ENCODE data around the gene FMNL1.
"Not testable (repeated sequence)": the region's sequence is repeated elsewhere in the genome, so short reads cannot be mapped to it uniquely, and the experiment has no call there.

Gene FMNL1

GRCh38 chr17:45243750-45244149 is 22.1 kb downstream of the FMNL1 start:
- Histone ChIP-seq H3K9ac (no peak overlapping the region), H3K9me3 (no peaks in the 10 kb centered on the region), H3K4me3 (no peak overlapping the region), H3K27ac (no peak overlapping the region), H3K4me2 (no peak overlapping the region), H3K36me3 (peaks cover 78% of the 10 kb centered on the region), H4K20me1 (peaks cover 36% of the 10 kb centered on the region; the same call in 1 of the 2 replicates), H3K27me3 (no peaks in the 10 kb centered on the region), H3K4me1 (peaks cover 25% of the 10 kb centered on the region)
- TF ChIP-seq Cebpa-rat (IDR thresholded peaks at IDR 0.05), result no peak

DNA sequence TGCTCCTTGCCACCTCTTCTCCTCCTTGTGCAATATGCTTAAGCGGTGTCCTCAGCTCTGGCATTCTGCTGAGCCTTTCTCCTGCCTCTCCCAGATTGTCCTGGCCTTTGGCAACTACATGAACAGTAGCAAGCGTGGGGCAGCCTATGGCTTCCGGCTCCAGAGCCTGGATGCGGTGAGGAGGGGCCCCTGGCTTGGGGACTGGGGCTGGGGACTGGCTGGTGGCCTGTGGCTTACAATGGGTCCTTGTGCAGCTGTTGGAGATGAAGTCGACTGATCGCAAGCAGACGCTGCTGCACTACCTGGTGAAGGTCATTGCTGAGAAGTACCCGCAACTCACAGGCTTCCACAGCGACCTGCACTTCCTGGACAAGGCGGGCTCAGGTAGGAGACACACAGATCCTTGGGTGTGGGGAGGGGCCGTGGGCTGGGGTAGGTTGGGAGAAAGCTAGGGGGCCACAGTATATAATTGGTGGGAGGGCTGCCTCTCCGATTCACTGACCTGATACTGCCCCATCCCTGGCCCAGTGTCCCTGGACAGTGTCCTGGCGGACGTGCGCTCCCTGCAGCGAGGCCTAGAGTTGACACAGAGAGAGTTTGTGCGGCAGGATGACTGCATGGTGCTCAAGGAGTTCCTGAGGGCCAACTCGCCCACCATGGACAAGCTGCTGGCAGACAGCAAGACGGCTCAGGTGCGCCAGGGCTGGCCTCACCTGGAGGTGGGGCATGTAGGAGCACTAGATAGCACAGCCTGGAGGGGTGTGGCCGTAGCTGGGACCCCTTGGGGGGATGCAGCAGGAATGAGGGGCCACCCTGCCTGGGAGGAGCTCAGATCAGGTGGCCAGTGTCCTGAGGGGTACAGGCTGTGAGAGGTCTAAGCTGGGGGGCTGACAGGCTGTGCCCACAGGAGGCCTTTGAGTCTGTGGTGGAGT is 23.3 kb downstream of the FMNL1 start:
- H3K4me1 ChIP-seq, result peaks cover 37% of the 10 kb centered on the region
- H3K27ac ChIP-seq, result no peak overlapping the region
- H3K4me3 ChIP-seq, result no peak overlapping the region
- H4K20me1 ChIP-seq, result peaks cover 29% of the 10 kb centered on the region; the same call in 1 of the 2 replicates
- no peak for TF ChIP-seq Cebpa-rat (IDR thresholded peaks at IDR 0.05)
- H3K27me3 ChIP-seq, result no peaks in the 10 kb centered on the region
- H3K4me2 ChIP-seq, result no peak overlapping the region
- no peak overlapping the region for H3K9ac ChIP-seq
- no peaks in the 10 kb centered on the region for H3K9me3 ChIP-seq
- H3K36me3 ChIP-seq, result peaks cover 72% of the 10 kb centered on the region

DNA sequence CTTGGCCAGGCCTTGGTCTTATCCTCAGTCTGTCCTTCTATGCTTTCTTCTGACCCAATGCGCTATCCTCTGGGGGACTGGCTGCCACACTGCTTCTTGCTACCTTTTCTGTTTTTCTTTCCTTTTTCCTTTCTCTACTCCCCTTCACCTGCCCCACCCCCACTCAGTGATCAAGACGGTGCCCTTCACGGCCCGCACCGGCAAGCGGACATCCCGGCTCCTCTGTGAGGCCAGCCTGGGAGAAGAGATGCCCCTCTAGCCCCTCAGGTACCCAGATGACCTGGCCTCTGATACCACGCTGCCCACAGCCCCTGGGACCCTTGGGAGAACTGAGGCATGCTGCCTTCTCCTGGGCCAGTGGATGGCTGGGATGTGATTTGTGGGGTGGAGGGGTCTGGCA is 24.7 kb downstream of the FMNL1 start:
- H3K27me3 ChIP-seq, result no peaks in the 10 kb centered on the region
- peaks cover 72% of the 10 kb centered on the region for H3K36me3 ChIP-seq
- H3K9ac ChIP-seq, result no peak overlapping the region
- H3K4me2 ChIP-seq, result peak overlapping the region; percentile 97
- 0 out of 2 replicates have a peak overlapping the region, but pooled peaks have one; percentile 87 for H3K27ac ChIP-seq
- peaks cover 24% of the 10 kb centered on the region; the same call in 1 of the 2 replicates for H4K20me1 ChIP-seq
- peaks cover 38% of the 10 kb centered on the region for H3K4me1 ChIP-seq
- no peak for TF ChIP-seq Cebpa-rat (IDR thresholded peaks at IDR 0.05)
- H3K9me3 ChIP-seq, result 0 out of 2 replicates have a peak, but pooled peaks cover 6% of the 10 kb centered on the region
- peak overlapping the region; percentile 86; the same call in 1 of the 2 replicates for H3K4me3 ChIP-seq

DNA sequence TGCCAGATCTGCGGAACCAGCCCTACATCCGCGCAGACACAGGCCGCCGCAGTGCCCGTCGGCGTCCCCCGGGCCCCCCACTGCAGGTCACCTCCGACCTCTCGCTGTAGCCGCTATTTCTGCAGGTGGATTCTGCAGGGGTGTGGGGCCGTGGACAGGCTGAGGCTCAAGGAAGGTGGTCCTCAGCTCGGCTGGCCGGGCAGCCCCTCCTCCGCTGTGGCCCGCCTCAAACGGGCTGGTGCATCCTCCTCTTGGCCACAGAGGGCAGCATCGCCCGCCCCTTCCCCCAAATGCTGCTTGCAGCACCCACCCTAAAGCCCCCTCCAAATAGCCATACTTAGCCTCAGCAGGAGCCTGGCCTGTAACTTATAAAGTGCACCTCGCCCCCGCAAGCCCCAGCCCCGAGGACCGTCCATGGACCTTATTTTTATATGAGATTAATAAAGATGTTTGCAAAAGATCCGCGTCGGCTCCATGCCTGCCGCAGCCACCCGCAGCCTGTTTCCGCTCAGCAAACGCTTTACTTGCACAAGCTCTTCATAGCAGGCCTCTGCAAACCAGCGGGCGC is 25.3 kb downstream of the FMNL1 start:
- Histone ChIP-seq H3K4me2 (peak overlapping the region; percentile 97), H3K9me3 (0 out of 2 replicates have a peak, but pooled peaks cover 6% of the 10 kb centered on the region), H3K27ac (peak overlapping the region; percentile 87), H3K36me3 (peaks cover 69% of the 10 kb centered on the region), H3K27me3 (no peaks in the 10 kb centered on the region), H3K4me3 (peak overlapping the region; percentile 86), H3K4me1 (peaks cover 38% of the 10 kb centered on the region), H3K9ac (peak overlapping the region; percentile 86), H4K20me1 (peaks cover 24% of the 10 kb centered on the region; the same call in 1 of the 2 replicates)
- no peak for TF ChIP-seq Cebpa-rat (IDR thresholded peaks at IDR 0.05)

DNA sequence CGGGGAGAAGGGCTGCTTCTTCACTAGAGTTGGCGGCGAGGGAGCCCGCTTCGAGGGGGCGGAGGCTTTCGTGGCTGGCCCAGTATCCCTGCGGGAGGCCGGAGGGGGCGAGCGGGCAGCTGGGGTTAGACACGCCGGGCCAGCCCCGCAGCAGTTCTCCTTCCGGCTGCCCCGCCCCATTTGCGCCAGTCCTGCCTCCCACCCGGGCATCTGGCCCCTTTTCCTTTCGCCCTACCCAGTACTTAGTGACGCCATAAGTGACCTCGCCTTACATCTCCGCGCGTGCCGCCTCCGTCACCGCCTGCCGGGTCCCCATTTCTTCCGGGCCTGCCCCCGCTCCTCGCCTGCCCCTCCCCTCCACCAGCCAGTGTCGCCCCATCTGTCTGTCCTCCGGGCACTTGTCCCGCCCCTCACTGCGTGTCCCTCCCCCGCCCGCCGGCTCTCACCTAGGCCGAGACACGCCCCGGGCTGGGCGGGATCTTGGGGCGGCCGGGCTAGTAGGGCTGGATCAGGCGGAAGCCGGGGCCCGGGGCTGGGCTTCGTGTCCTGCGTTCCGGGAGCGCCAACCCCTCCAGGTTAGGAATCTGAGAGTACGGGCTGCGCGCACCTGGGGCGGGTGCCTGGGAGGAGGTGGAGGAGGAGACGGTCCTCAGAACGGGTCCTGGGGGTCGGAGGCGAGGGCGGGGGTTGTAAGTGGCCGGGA is 25.9 kb downstream of the FMNL1 start:
- Histone ChIP-seq H3K4me1 (peaks cover 38% of the 10 kb centered on the region), H4K20me1 (peaks cover 24% of the 10 kb centered on the region; the same call in 1 of the 2 replicates), H3K36me3 (peaks cover 63% of the 10 kb centered on the region), H3K9me3 (0 out of 2 replicates have a peak, but pooled peaks cover 6% of the 10 kb centered on the region), H3K27ac (peak overlapping the region; percentile 87), H3K27me3 (no peaks in the 10 kb centered on the region), H3K9ac (peak overlapping the region; percentile 86), H3K4me2 (peak overlapping the region; percentile 97), H3K4me3 (peak overlapping the region; percentile 86)
- no peak for TF ChIP-seq Cebpa-rat (IDR thresholded peaks at IDR 0.05)

DNA sequence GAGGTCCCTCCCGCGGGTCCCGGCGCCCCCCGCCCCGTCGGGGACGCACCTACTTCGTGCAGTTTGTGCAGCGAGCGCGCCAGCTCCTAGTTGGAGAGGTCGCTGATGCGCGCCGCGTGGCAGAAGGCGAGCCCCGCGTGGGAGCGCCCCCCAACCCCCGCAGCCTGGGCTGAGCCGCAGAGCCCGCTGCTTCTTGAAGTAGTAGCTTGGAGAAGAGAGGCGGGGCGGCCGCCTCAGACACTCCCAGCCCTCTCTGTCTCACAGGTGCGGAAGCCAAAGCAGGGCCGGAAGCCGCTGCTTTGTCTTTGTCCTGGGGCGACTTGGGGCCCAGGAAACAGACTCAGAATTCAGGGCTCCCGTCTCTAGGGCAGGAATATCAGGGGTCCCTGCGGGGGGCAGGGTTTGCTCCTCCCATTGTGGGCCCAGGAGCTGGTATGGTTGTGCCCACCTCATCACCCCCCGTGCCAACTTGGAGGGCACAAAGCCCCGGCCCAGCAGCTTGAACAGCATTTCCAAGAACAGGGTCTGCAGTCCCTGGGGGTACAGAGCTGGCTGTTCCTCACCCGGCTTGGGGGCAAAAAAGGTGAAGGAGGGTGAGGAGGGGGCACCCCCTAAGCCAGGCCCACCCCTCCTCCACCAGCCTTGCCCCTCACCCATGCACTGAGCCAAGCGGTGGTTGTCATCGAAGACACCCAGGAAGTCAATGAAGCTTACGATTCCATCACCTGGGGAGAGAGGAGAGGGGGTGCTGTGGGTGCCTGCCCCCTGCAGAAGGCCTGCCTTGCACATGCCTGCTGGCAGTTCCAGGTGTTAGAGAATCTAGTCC is 26.7 kb downstream of the FMNL1 start:
- Histone ChIP-seq H3K4me3 (peak overlapping the region; percentile 86), H3K27ac (peak overlapping the region; percentile 87)
- TF ChIP-seq Cebpa-rat (IDR thresholded peaks at IDR 0.05), result no peak

GRCh38 chr17:45251931-45252330 is 30.2 kb downstream of the FMNL1 start:
- TF ChIP-seq Cebpa-rat (IDR thresholded peaks at IDR 0.05), result no peak
- Histone ChIP-seq H4K20me1 (0 out of 2 replicates have a peak, but pooled peaks cover 2% of the 10 kb centered on the region), H3K9ac (no peak overlapping the region), H3K4me1 (peaks cover 61% of the 10 kb centered on the region), H3K4me3 (no peak overlapping the region), H3K27me3 (no peaks in the 10 kb centered on the region), H3K4me2 (no peak overlapping the region), H3K9me3 (0 out of 2 replicates have a peak, but pooled peaks cover 6% of the 10 kb centered on the region), H3K36me3 (peaks cover 21% of the 10 kb centered on the region), H3K27ac (no peak overlapping the region)

More for the DNA sequence above, 26.7 kb downstream of the FMNL1 start:
- Histone ChIP-seq H3K36me3 (peaks cover 55% of the 10 kb centered on the region), H3K4me1 (peaks cover 38% of the 10 kb centered on the region), H3K4me2 (peak overlapping the region; percentile 97), H3K27me3 (no peaks in the 10 kb centered on the region), H4K20me1 (peaks cover 24% of the 10 kb centered on the region; the same call in 1 of the 2 replicates), H3K9me3 (0 out of 2 replicates have a peak, but pooled peaks cover 6% of the 10 kb centered on the region), H3K9ac (peak overlapping the region; percentile 86)

GRCh38 chr17:45253237-45253636 is 31.6 kb downstream of the FMNL1 start:
- Histone ChIP-seq H3K4me1 (peaks cover 67% of the 10 kb centered on the region), H3K36me3 (peaks cover 21% of the 10 kb centered on the region)
- H3K27me3 ChIP-seq, H4K20me1 ChIP-seq, H3K4me2 ChIP-seq, H3K9me3 ChIP-seq, H3K9ac ChIP-seq, H3K27ac ChIP-seq, H3K4me3 ChIP-seq: not testable (repeated sequence)

- no peaks in the 10 kb centered on the region for H3K27me3 ChIP-seq
- peaks cover 61% of the 10 kb centered on the region for H3K4me1 ChIP-seq
- no peak overlapping the region for H3K9ac ChIP-seq
- no peak overlapping the region for H3K4me3 ChIP-seq
- H4K20me1 ChIP-seq, result 0 out of 2 replicates have a peak, but pooled peaks cover 7% of the 10 kb centered on the region
- H3K9me3 ChIP-seq, result 0 out of 2 replicates have a peak, but pooled peaks cover 6% of the 10 kb centered on the region
- H3K27ac ChIP-seq, result no peak overlapping the region
- H3K36me3 ChIP-seq, result peaks cover 21% of the 10 kb centered on the region
- TF ChIP-seq Cebpa-rat (IDR thresholded peaks at IDR 0.05), result no peak
- no peak overlapping the region for H3K4me2 ChIP-seq
Measured at GRCh38 chr17:45253879-45254278, 32.2 kb downstream of the FMNL1 start.

All from BLaER1 (cell line).